ENCODE data around the gene HK1.
"Not testable (repeated sequence)": the region's sequence is repeated elsewhere in the genome, so short reads cannot be mapped to it uniquely, and the experiment has no call there.

The HK1 gene

GRCh38 chr10:69308304-69308703 lies 30.0 kb downstream of the HK1 start:
- not testable (repeated sequence) for DNase-seq (ENCODE audit: low read depth in 3 of 3)

DNA sequence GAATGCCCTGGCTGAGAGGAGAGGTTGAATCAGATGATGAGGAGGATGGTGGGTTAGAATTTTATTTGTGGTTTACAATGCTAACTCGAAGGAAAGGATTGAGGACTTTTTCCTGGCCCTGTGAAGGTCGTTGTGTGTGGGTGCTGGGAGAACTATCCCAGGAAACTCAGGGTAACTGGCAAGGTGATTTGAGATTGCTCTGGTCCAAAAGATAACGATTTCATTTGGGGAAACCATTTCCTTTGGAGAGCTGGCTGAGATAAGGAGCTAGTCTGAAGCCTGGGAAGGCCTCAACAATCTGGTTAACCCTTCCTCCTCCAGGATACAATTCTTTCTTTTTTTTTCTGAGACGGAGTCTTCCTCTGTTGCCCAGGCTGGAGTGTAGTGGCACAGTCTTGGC lies 33.0 kb downstream of the HK1 start:
- DNase-seq (ENCODE audit: low read depth in 3 of 3), result no peak

DNA sequence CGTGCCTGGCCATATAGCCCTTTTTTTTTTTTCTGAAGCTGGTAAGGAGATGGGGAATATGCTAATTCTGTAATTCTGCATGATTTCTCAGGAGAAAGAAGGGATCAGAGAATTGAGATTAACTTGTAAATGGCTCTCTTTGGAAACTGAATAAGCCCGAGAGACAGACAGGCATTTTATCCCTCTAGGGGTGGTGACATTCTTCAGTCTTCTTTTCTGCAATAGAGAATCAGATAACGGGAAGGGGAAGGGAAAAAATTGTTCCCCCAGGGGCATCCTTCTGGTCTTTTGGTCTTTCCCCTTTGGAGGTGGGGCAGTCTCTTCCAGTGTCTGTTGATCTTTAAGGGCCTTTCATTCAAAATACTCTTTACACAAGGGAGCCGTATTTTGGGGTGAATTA lies 34.2 kb downstream of the HK1 start:
- DNase-seq (ENCODE audit: low read depth in 3 of 3), result no peak

GRCh38 chr10:69315100-69315542 lies 36.8 kb downstream of the HK1 start:
- DNase-seq (ENCODE audit: low read depth in 3 of 3), result no peak

DNA sequence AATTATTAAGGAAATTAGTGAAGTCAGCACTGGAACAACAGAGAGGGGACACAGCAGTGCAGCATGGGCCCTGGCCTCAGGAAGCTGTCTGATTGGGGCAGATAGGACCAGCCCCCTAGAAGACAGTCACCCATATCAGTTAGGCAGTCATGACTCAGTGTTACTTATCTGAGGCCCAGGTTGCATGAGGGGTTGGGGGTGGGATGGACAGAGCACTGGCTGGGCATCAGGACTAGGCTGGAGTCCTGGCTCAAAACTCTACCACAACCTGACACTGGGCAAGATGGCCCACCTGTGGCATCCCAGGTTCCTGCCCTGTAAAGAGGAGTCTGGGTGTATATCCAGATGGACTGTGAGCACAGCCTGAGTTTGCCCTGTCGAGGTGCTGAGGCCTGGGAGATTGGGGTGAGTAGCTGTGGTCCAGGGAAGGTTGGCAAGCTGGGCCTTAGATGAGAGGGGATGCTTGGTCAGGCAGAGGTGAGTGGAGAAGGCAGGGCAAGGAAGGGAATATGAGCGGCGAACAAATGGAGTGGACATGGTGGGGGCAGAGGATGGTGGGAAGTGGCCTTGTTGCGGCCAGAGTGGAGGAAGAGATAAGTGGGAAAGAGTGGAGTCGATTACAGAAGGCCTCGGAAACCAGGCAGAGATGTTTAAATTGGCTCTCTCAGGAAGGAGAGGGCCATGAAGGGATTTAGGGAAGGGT lies 37.5 kb downstream of the HK1 start:
- no peak for DNase-seq (ENCODE audit: low read depth in 3 of 3)

DNA sequence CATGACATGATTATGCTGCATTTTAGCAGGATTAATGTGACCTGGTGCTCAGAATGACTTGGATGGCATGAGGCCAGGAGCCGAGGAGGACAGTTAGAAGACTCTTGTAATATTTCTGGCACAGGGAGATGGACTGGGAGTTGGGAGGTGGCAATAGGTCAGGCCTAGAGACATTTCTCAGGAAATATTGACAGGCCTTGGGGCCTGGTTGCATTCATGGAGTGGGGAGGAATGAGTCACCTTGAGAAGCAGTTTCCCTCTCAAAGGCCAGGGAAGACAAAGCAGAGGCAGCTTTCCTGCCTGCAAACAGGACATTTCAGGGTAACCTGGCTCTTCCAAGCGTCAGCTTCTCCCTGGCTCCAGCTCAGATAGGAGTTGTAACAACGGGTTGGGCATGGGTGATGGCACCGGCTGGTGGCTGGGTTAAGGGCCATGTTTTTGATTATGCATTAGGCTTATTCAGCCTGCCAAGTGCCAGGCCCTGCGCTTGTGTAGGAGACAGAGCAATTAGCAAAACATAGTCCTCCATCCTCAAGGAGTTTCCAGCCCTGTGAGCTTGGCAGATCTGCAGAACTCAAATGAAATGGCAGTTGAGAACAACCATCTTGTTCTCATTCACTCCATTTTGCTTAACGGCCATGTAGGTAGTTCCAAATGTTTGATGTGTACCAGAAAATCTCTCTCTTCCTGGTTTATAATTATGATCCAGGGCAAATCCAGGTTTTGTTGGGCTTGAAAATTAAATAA lies 38.2 kb downstream of the HK1 start:
- no peak for DNase-seq (ENCODE audit: low read depth in 3 of 3)

- no peak for DNase-seq (ENCODE audit: low read depth in 3 of 3)
These were observed 38.9 kb downstream of the HK1 start for GRCh38 chr10:69317175-69317604.

- no peak for DNase-seq (ENCODE audit: low read depth in 3 of 3)
These were observed 39.4 kb downstream of the HK1 start for GRCh38 chr10:69317626-69318105.

- DNase-seq (ENCODE audit: low read depth in 3 of 3), result peak; percentile 80 to 90 (median 84)
These were observed 40.0 kb downstream of the HK1 start for GRCh38 chr10:69318106-69318866.

GRCh38 chr10:69318867-69319727 lies 40.8 kb downstream of the HK1 start:
- DNase-seq (ENCODE audit: low read depth in 3 of 3), result peak; percentile 64 to 72 (median 66)

- no peak for DNase-seq (ENCODE audit: low read depth in 3 of 3)
These were observed 41.6 kb downstream of the HK1 start for GRCh38 chr10:69319841-69320316.

- DNase-seq (ENCODE audit: low read depth in 3 of 3), result no peak
These were observed 42.2 kb downstream of the HK1 start for GRCh38 chr10:69320521-69320920.

GRCh38 chr10:69321039-69321715 lies 42.9 kb downstream of the HK1 start:
- no peak for DNase-seq (ENCODE audit: low read depth in 3 of 3)

GRCh38 chr10:69321865-69322264 lies 43.6 kb downstream of the HK1 start:
- DNase-seq (ENCODE audit: low read depth in 3 of 3), result no peak

- DNase-seq (ENCODE audit: low read depth in 3 of 3), result not testable (repeated sequence)
These were observed 44.0 kb downstream of the HK1 start for GRCh38 chr10:69322346-69322745.

DNA sequence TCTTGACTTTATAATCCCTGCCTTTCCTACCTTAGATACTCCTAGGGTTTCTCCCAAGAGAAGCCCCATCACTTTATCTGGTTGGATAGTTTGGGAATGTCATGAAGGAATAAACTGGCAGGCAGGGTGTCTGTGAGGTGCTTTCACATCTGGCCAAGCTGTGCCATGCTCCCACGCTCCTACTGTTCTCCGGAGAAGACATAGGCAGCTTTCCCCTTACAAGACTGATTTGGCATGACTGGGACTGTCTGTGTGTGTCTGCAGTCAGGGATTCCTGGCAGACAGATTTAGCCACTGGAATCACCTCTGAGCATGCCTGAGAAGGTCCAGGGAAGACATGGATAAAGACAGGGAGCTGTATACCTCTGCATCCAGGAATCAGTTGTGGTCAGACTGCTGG lies 45.3 kb downstream of the HK1 start:
- no peak for DNase-seq (ENCODE audit: low read depth in 3 of 3)

DNA sequence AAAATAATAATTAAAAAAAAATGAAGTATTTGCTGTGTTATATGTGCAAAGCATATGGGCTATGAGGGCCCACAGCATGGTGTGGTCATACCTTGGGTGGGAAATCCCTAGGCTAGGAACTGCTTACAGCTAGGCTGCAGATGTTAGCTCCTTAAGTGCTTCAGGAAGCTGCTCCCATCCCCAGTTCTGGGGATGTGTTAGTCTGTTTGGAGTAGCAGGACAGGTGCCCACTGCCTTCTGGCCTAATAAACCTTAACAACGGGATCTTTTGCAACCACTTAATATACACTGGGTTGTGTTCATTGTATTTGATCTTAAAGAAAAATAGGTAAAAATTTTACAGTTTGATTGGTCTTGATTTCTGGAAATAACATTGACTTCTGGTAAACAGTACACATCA lies 46.3 kb downstream of the HK1 start:
- DNase-seq (ENCODE audit: low read depth in 3 of 3), result no peak

DNA sequence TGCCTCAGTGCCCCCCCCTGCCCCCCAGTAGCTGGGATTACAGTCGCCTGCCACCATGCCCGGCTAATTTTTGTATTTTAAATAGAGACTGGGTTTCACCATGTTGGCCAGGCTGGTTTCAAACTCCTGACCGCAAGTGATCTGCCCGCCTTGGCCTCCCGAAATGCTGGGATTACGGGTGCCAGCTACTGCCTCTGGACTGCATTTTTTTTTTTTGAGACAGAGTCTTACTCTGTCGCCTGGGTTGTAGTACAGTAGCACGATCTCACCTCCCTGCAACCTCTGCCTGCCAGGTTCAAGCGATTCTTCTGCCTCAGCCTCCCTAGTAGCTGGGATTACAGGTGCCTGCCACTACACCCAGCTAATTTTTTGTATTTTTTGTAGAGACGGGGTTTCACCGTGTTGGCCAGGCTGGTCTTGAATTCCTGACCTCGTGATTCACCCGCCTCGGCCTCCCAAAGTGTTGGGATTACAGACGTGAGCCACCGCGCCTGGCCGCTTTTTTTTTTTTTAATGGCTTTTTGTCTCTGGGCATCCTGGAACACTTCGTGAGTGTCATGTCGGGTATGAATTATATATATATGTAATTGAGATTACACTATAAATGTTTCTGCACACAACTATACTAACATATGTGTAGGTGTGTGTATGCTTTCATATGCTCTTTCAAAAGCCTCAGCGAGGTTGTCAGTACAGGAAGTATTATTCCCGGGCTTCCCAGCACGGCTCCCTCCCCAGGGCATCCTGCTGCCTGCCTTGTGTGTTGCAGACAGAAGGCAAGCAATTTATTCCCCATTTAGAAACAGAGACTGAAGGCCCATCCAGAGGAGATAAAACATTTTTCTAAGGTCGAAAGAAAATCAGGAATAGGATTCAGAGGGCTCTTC lies 47.6 kb downstream of the HK1 start:
- not testable (repeated sequence) for DNase-seq (ENCODE audit: low read depth in 3 of 3)

DNA sequence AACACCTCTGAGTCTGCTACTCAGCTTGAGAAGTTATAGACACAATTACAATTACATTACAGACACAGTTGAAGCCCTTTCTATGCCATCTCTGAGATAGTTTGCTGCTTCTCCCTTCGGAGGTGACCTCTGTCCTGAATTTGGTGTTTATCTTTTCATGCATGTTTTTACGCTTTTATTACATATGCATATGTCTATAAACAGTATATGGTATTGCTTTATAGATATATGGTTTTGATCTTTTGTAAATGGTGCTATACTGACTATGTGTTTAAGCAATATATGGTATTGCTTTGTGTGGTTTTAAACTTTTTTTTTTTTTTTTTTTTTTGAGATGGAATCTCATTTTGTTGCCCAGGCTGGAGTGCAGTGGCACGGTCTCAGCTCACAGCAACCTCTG lies 48.4 kb downstream of the HK1 start:
- DNase-seq (ENCODE audit: low read depth in 3 of 3), result no peak
